Lower lobe of right lung (tissue), 2 donors: ENCODE data around the gene YTHDF1. TPM values are rescaled to one million over a fixed set of nuclear protein-coding genes. Genes with fewer than 3 reads are reported as not detected.

Experiments used
- ATAC-seq, 2 donors: fragments of 200-7000 bp; cut with Tn5 transposase; one replicate each; pipeline ENCODE4 v1.9.1; 2020 to 2022; ENCODE audit warnings: mild to moderate bottlenecking in 2 of 2, moderate library complexity in 2 of 2
- DNase-seq: peaks from one replicate; pipeline ENCODE4 v3.0.0-alpha.2; 2020
- H3K27ac ChIP-seq: fragments of 200-600 bp; one replicate; pipeline ENCODE4 v1.8.0; 2022
- H3K27me3 ChIP-seq: fragments of 200-600 bp; one replicate; pipeline ENCODE4 v1.8.0; 2022; ENCODE audit warnings: low read depth
- H3K36me3 ChIP-seq: fragments of 200-600 bp; one replicate; pipeline ENCODE4 v1.8.0; 2022; ENCODE audit warnings: mild to moderate bottlenecking
- H3K4me1 ChIP-seq: fragments of 200-600 bp; one replicate; pipeline ENCODE4 v1.8.0; 2022
- H3K4me3 ChIP-seq: fragments of 200-600 bp; one replicate; pipeline ENCODE4 v1.8.0; 2022; ENCODE audit warnings: mild to moderate bottlenecking
- H3K9me3 ChIP-seq: fragments of 200-600 bp; one replicate; pipeline ENCODE4 v1.8.0; 2022
- CTCF ChIP-seq: fragments of 200-600 bp; IDR thresholded peaks from one replicate; pipeline ENCODE4 v1.8.0; 2022; ENCODE audit warnings: antibody characterized with exemption, mild to moderate bottlenecking
- intact Hi-C: fragments of 100-400 bp; cut with DNase I; formaldehyde crosslinking; loops from one replicate; pipeline ENCODE4 v1.11.0; 2022
- long read RNA-seq: library from polyadenylated mRNA; unstranded; transcript quantifications from one replicate; pipeline ENCODE4 v2.0.0, GENCODE V29; 2021
- total RNA-seq: library from RNA; stranded (reverse); fragmentation: NEBNext Ultra II Directional; extraction: Animal tissue kit (Norgen Biotek cat#: 25700); gene quantifications from one replicate; pipeline ENCODE4 v1.2.1, GENCODE V29; 2021
- donor health status: DM: no; HTN: yes; CAD: no; lungs with severe emphysema.

The YTHDF1 gene
- total RNA-seq, result 33.4 TPM
- long read RNA-seq, transcript YTHDF1-202 (5 exons, 3,301 nt), result major isoform, 69 of 145 reads
- long read RNA-seq, partial matches to known transcripts, result 64 of 145 reads
- long read RNA-seq, other reads (novel, unspliced or antisense), result 10 of 145 reads

- ATAC-seq (peak; percentile 97 to 99), DNase-seq (peak; percentile 99)
- H3K27me3 ChIP-seq, result peaks cover 7% of the 10 kb centered on the region
- no peak for TF ChIP-seq CTCF
- peaks cover 47% of the 10 kb centered on the region for H3K4me1 ChIP-seq
- peak within 1 kb of the TSS; percentile 76 for H3K4me3 ChIP-seq
- peak within 1 kb of the TSS; percentile 92 for H3K27ac ChIP-seq
- no peaks in the 10 kb centered on the region for H3K9me3 ChIP-seq
- intact Hi-C loops, result no loop called here
- peaks cover 30% of the 10 kb centered on the region for H3K36me3 ChIP-seq
Measured at GRCh38 chr20:63216041-63216848, at the start of gene YTHDF1. Gene YTHDF1, minus strand, starts transcription at chr20:63216131. Its CDS starts 239 bp downstream, at chr20:63215892.

- H3K4me3 ChIP-seq, result no peak overlapping the region
- ATAC-seq (no peak), DNase-seq (no peak)
- H3K27ac ChIP-seq, result no peak overlapping the region
- H3K27me3 ChIP-seq, result peaks cover 52% of the 10 kb centered on the region
- H3K4me1 ChIP-seq, result no peaks in the 10 kb centered on the region
- H3K9me3 ChIP-seq, result no peaks in the 10 kb centered on the region
- intact Hi-C loops, result no loop called here
- no peaks in the 10 kb centered on the region for H3K36me3 ChIP-seq
- no peak for TF ChIP-seq CTCF
Measured at GRCh38 chr20:63264519-63264918, 48.6 kb upstream of the YTHDF1 start.

DNA sequence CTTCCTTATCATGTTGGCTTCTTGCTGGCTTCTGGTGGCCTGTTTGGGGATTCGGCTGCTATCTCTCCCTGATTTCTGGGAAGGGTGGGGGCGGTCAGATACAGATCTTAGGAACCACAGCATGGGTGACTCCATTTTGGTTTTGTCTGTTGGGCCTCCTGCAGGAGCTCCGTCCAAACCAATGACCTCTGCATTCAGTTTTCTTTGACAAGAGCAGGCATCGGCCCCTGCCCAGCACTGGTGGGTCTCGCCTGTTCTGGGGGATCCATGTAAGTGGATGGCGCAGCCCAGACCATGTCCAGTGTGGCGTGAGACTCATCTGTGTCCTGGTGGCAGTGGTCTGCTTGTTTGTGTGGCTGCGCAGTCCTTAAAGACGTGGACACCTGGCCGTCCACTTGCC, 48.1 kb upstream of the YTHDF1 start:
- Histone ChIP-seq H3K36me3 (no peaks in the 10 kb centered on the region), H3K9me3 (no peaks in the 10 kb centered on the region), H3K4me1 (no peaks in the 10 kb centered on the region), H3K4me3 (no peak overlapping the region), H3K27ac (no peak overlapping the region), H3K27me3 (peaks cover 56% of the 10 kb centered on the region)
- DNase-seq, result no peak
- intact Hi-C loops, result no loop called here
- TF ChIP-seq CTCF, result no peak
- ATAC-seq, result no peak

- H3K27me3 ChIP-seq, result peaks cover 65% of the 10 kb centered on the region
- H3K4me3 ChIP-seq, result no peak overlapping the region
- no peak for TF ChIP-seq CTCF
- no peaks in the 10 kb centered on the region for H3K36me3 ChIP-seq
- intact Hi-C loops, result no loop called here
- no peaks in the 10 kb centered on the region for H3K4me1 ChIP-seq
- H3K9me3 ChIP-seq, result no peaks in the 10 kb centered on the region
- DNase-seq, result no peak
- ATAC-seq, result no peak
- H3K27ac ChIP-seq, result no peak overlapping the region
Measured at GRCh38 chr20:63262836-63263235, 46.9 kb upstream of the YTHDF1 start.

GRCh38 chr20:63261795-63262528, 46.0 kb upstream of the YTHDF1 start:
- intact Hi-C loops, result no loop called here
- Histone ChIP-seq H3K4me1 (no peaks in the 10 kb centered on the region), H3K27ac (no peak overlapping the region), H3K4me3 (no peak overlapping the region), H3K36me3 (no peaks in the 10 kb centered on the region), H3K27me3 (peaks cover 56% of the 10 kb centered on the region), H3K9me3 (no peaks in the 10 kb centered on the region)
- TF ChIP-seq CTCF, result no peak
- no peak for ATAC-seq
- no peak for DNase-seq
